Epithelial cell of umbilical artery (primary cell): Measurements from ENCODE around the gene USP43. TPM values are rescaled to one million over a fixed set of nuclear protein-coding genes. Genes with fewer than 3 reads are reported as not detected.

Experiments
- total RNA-seq: library from RNA; depleted of rRNA; stranded (reverse); fragments of >200 nt; gene quantifications from 2 replicates; pipeline ENCODE4 v1.2.3, GENCODE V29; 2014

Gene USP43
- under 0.01 TPM in 1 of 2 replicates, not detected in the other for total RNA-seq

DNA sequence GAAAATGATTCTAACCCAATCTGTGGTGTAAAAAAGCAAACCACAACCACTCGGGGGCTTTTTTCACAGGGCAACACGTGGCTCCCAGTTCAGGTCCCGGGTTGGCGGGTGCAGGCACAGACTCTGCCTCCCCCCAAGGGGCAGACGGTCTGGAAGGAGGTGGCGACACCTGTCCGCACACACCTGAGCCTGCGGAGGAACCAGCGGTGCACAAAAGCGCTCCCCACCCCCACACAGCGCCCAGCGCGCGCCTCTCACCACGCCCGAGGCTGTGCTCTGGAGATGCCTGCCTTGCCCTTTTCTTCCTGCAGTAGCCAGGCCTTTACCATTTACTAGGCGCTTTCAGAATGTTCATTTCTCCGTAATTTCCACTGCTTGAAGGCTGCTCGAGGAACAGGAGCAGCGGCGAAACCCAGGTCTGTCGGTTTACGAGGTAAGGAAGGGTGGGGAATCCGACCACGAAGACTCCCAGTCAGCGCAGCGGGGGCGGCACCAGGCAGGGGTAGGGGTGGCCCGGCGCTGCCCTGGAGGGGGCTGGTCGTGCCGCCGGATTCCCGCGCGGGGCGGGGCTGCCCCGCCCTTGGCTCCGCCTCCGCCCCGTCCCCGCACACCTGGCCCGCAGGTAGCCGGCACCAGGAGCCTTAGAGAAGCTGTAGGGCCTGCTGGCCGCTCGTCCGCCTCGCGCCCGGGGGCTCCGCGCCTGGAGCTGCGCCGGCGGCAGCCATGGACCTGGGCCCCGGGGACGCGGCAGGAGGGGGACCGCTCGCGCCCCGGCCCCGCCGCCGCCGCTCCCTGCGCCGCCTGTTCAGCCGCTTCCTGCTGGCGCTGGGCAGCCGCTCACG, at the start of gene USP43:
Gene USP43, plus strand, starts transcription at position 608 of the 842 bp plus-strand sequence. Its CDS starts 116 bp downstream, at position 724.

Other genes with a start within 250 kb of the USP43 start
- gene STX8, start 69.7 kb upstream of the USP43 start, total RNA-seq: 61.6 and 91.6 TPM in 2 replicates
- gene CFAP52, start 68.9 kb upstream of the USP43 start, total RNA-seq: not detected in 2 replicates
- not detected in 2 replicates for gene DHRS7C, start 146.1 kb downstream of the USP43 start, total RNA-seq
- not detected in 2 replicates for gene GSG1L2, start 176.6 kb downstream of the USP43 start, total RNA-seq
- gene GLP2R, start 180.4 kb downstream of the USP43 start, total RNA-seq: not detected in 2 replicates